Vagina (tissue), 2 donors: ENCODE results near the gene EYS.

Experiments used
- POLR2A ChIP-seq, 2 donors: fragments of 450-650 bp; IDR thresholded peaks; one replicate each; pipeline ENCODE4 v1.6.1; 2017; ENCODE audit warnings: antibody characterized with exemption in 2 of 2, mild to moderate bottlenecking in 2 of 2, moderate library complexity in 2 of 2
- POLR2AphosphoS5 ChIP-seq, 2 donors: sonication (generic); formaldehyde crosslinking; IDR thresholded peaks; one replicate each; pipeline ENCODE4 v1.9.0; 2017; ENCODE audit warnings: antibody characterized with exemption in 2 of 2, mild to moderate bottlenecking in 2 of 2, low read depth in 1 of 2; ENCODE audit not compliant: insufficient read depth in 1 of 2
- TF ChIP-seq, protein P1 (sequence below), 3 experiments: fragments of 450-650 bp in 2 of 3; fragments of 200-600 bp in 1 of 3; sonication (generic) in 1 of 3; IDR thresholded peaks; one replicate each; pipeline ENCODE4 v1.5.1; 2017 to 2019; ENCODE audit warnings: antibody characterized with exemption in 3 of 3, mild to moderate bottlenecking in 2 of 3, moderate library complexity in 2 of 3

DNA sequence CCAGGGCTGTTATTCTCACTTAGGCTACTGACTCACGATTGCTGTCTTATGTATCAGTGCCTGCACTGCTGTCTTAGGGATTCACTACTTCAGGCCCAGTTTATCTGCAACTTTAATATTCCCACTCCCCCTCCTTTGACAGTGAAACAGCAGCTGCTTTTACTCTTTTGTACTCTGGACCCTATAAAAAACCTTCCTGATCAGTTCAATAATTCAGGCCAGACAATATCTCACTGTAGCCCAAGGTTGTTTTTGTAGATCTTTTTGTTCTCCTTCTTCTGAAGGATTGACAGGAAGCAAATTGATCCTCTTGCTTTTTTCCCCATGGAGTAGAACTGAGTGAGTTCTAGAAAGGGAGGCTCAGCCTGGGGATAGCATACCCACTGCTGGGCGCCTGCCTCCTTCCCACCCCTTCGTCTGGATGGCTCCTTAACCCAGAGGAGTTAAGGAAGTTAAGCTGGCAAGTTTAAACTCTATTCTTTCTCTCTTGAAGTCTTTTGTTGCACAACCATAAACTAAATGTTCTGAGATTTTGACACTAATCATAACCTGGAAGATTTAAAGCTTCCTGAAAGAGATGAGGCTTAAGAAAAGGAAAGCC is 22.0 kb upstream of the EYS start:
- TF ChIP-seq POLR2A (IDR thresholded peaks at IDR 0.05) (no peak), POLR2AphosphoS5 (IDR thresholded peaks at IDR 0.05; ENCODE audit: insufficient read depth in 1 of 2, low read depth in 1 of 2) (no peak)
- TF ChIP-seq, protein P1, sequence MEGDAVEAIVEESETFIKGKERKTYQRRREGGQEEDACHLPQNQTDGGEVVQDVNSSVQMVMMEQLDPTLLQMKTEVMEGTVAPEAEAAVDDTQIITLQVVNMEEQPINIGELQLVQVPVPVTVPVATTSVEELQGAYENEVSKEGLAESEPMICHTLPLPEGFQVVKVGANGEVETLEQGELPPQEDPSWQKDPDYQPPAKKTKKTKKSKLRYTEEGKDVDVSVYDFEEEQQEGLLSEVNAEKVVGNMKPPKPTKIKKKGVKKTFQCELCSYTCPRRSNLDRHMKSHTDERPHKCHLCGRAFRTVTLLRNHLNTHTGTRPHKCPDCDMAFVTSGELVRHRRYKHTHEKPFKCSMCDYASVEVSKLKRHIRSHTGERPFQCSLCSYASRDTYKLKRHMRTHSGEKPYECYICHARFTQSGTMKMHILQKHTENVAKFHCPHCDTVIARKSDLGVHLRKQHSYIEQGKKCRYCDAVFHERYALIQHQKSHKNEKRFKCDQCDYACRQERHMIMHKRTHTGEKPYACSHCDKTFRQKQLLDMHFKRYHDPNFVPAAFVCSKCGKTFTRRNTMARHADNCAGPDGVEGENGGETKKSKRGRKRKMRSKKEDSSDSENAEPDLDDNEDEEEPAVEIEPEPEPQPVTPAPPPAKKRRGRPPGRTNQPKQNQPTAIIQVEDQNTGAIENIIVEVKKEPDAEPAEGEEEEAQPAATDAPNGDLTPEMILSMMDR (IDR thresholded peaks at IDR 0.05) = no peak
